NCI-H1694 treated with DMSO at 0.1 percent for 48 hours (cell line): ENCODE results near the gene SPATA2.

Source experiments
- DNase-seq: peaks from one replicate; lab custom pipeline; 2025; lab: John Stamatoyannopoulos, UW

Gene SPATA2

GRCh38 chr20:49858076-49858585 is 57.2 kb downstream of the SPATA2 start:
- no peak for DNase-seq

DNA sequence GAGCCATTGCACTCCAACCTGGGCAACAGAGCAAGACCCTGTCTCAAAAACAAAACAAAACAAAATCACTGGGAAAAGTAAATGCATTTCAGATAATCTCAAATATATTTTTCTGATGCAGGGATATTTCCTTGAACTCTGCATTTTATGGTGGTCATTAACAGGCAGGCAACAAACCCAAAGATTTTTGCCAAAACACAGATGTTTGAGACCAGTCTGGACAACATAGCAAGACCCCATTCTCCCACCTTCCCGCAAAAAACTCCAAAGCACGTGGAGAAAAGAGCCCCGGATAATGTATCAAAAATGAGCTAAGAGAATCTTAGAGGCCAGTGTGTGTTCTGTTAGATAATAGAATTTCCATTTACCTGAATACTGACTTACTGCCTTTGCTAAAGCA is 58.4 kb downstream of the SPATA2 start:
- DNase-seq = no peak

DNA sequence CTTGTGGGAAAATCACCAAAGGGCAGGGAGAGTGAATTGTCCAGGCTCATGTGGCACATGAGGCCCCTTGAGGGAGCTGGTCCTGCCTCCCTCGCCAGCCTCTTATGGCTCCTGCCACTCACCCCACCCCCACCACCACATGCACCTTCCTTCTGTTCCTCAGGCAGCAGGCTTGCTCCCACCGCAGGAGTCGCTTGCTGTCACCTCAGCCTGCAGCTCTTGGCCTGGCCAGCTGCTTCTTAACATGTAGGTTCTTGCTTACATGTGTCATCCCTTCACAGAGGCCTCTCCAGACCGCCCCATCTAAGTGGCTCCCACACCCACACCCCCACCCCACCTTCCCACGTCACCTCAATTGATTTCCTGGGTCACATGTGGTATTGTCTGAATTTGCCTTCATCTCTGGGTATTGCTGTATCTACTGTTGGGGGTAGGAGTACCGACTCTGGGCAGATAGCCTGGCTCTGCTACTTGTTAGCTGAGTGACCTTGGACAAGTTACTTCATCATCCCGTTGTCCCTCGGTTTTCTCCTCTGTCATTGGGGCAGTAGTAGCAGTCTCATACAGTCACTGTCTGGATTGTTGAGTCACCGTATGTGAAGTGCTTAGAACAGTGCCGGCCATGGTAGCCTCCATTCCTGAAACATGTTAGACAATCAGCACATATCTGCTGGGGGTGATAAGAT is 61.0 kb downstream of the SPATA2 start:
- no peak for DNase-seq

DNA sequence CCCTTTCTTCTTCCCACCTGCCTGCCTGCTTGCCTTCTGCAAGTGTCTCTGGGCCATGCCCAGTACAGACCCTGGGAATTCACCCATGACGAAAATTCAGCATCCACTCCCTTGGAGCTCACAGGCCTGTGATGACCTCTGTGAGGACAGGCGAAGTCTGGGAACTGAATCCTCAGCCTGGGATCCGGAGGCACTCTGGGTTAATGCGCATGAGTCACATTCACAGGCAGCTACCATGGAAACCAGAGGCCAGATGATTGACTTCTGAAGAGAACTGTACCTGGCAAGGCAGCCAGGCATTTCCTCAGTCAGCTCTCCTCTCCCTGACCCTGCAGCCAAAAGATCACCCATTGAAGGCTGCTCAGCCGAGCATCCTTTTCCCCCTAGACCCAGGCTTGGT is 61.7 kb downstream of the SPATA2 start:
- DNase-seq = no peak
